OCI-M2 (cell line): Measurements from ENCODE around the gene GSS.

Experiments used
- DNase-seq: peaks from one replicate; lab custom pipeline; 2025; ENCODE audit not compliant: unreplicated experiment; lab: John Stamatoyannopoulos, UW

Gene GSS

GRCh38 chr20:34947336-34947735 is 8.3 kb downstream of the GSS start:
- DNase-seq = no peak

GRCh38 chr20:34946661-34947060 is 8.9 kb downstream of the GSS start:
- no peak for DNase-seq

DNA sequence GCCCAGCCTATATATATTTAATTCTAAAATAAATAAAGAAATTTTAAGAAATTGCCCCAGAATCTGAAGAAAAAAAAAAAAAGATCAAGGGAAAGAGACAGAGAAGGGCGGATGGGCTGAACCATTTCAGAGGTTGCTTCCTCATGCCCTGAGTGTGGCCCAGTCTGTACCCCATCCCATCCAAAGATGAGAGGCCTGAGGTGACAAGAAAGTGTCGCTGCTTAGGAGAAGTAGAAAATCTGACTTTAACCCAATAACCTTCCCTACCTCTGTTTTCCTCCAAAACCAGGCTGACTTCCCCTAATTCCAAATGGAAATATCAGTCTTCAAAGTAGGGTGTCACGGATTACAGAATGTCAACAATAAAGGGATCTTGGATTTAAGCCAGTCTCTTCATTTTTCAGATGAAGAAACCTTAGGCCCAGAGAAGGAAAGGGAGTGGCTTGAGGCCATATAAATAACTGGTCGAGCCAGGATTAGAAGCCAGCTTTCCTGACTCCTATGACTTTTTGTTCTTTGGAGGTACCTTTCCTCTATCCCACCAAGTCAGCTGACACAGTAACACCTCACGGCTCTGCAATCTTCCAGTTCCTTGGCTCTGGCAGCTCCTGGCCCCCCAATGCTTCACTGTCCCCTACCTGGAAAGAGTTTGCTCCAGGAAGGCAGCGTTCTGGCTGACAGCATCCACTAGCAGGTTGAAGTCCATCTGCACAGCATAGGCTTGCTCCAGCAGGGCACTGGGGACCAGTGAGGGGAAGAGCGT is 10.1 kb downstream of the GSS start:
- DNase-seq = no peak

- DNase-seq = no peak
Observed at GRCh38 chr20:34943808-34944567, 11.6 kb downstream of the GSS start.

GRCh38 chr20:34942301-34942700 is 13.3 kb downstream of the GSS start:
- DNase-seq = no peak

DNA sequence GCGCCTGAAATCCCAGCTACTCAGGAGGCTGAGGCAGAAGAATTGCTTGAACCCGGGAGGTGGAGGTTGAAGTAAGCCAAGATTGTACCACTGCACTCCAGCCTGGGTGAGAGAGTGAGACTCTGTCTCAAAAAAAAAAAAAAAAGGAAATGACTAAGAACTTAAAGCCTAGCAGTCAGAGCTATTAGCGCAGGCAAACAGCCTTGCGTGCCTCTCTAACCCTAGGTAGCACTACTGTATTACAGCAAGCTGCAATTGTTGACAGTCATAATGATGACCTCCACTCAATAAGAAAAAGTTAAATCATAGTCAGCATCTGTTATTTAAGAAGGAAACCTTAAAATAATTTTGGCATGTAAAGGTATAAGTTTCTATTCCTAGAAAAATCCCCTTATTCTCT is 14.4 kb downstream of the GSS start:
- DNase-seq = no peak

- DNase-seq = no peak
Observed at GRCh38 chr20:34940081-34940481, 15.5 kb downstream of the GSS start.

- no peak for DNase-seq
Observed at GRCh38 chr20:34938466-34939163, 17.0 kb downstream of the GSS start.

DNA sequence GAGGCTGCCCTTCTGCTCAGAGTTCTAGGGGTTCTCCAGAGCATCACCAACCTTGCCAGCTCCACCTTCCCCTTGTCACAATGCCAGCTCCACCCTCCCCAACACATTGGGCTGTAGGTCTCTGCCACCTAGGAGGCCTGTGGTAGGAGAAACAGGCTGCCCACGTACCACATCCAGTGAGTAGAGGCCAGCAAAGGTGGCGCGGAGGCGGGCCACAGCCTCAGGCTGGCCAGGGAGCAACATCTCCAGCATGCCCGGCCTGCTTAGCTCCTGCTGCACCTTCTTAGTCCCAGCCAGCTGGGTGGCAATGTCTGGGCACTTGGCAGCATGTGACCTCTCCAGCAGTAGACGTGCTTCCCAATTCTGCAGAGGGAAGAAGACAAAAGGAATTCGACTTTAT is 23.8 kb downstream of the GSS start:
- no peak for DNase-seq

DNA sequence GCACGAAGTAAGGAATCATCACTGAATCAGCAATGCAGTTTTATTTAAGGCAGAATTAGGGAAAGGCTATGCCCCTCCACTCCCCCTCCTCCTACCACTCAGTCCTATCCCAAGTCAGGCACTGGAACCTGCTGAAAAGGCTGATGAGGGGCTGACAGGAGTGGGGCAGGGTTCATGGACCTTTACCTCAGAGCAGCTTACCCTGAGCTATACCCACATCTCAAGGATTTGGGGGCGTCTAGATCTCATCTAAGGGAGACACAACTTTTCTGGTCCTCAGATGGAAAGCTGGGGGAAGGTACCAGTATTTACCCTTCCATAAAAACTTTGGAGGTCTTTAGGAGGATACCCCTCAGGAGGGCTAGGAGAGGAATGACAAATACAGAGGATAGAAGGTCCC is 27.2 kb downstream of the GSS start:
- DNase-seq = no peak

GRCh38 chr20:34927736-34928135 is 27.9 kb downstream of the GSS start:
- DNase-seq = no peak

GRCh38 chr20:34926581-34926980 is 29.0 kb downstream of the GSS start:
- no peak for DNase-seq

- DNase-seq = no peak
Observed at GRCh38 chr20:34925981-34926380, 29.6 kb downstream of the GSS start.

DNA sequence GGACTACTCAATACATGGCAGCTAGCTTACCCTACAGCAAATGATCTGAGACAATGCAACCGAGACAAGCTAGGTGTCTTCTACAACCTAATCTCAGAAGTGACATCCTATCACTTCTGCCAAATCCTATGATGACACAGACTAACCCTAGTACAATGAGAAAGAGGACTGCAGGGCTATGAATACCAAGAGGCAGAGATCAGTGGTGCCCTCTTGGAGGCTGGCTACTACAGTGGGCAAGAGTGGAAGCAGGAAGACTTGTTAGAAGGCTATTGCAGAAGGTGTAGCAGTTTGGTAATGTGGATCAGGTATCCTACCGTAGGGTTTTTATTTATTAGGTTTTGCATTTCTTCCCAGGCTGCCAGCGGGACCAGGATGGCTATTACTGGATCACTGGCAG is 30.3 kb downstream of the GSS start:
- no peak for DNase-seq

DNA sequence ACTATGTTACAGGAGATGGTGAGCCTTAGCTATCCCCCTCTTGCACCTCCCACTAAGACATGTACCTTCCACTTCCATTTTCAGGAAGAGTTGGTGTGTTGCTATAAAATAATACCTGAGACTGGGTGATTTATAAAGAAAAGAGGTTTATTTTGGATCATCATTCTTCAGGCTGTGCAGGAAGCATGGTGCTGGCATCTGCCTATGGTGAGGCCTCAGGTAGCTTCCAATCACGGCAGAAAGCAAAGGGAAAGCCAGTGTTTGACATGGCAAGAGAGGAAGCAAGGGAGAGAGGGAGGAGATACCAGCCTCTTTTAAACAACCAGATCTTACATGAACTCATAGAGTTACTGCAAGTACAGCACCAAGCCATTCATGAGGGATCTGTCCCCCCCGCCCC is 32.2 kb downstream of the GSS start:
- DNase-seq = no peak

- DNase-seq = no peak
Observed at GRCh38 chr20:34922654-34923381, 32.8 kb downstream of the GSS start.

- no peak for DNase-seq
Observed at GRCh38 chr20:34921436-34921835, 34.2 kb downstream of the GSS start.

GRCh38 chr20:34920055-34920454 is 35.6 kb downstream of the GSS start:
- no peak for DNase-seq

GRCh38 chr20:34916774-34917354 is 38.7 kb downstream of the GSS start:
- DNase-seq = no peak

- no peak for DNase-seq
Observed at GRCh38 chr20:34915749-34916455, 39.7 kb downstream of the GSS start.
